GM19025 (cell line): ENCODE results near the gene ROPN1.
"Not testable (repeated sequence)": the region's sequence is repeated elsewhere in the genome, so short reads cannot be mapped to it uniquely, and the experiment has no call there.

ENCODE experiments used
- ATAC-seq: cut with Tn5 transposase; IDR thresholded peaks from one replicate; pipeline ENCODE4 v1.9.1; 2021; ENCODE audit warnings: mild to moderate bottlenecking, low read depth, moderate library complexity; ENCODE audit not compliant: unreplicated experiment

ROPN1 gene

DNA sequence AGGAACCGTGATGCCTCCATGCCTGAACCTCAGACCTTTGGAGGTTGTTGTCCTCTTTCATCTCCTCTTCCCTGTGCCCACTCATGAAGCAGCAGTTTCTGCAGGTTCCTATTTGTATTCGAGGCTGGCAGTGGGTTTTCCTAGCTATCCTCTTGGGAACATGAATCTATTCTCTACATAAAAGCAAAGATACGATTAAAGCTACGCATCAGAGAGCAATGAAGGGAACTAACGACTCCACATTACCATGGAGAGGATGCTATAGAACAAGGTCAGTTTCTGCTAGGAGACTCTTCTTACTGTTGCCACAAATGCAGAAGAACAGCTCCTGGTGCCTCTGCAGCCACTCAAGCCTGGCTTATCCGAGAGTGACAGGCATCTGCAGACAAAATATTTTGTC is 9.4 kb upstream of the ROPN1 start:
- ATAC-seq, result not testable (repeated sequence)

GRCh38 chr3:123997543-123997942 is 5.6 kb upstream of the ROPN1 start:
- ATAC-seq, result no peak

DNA sequence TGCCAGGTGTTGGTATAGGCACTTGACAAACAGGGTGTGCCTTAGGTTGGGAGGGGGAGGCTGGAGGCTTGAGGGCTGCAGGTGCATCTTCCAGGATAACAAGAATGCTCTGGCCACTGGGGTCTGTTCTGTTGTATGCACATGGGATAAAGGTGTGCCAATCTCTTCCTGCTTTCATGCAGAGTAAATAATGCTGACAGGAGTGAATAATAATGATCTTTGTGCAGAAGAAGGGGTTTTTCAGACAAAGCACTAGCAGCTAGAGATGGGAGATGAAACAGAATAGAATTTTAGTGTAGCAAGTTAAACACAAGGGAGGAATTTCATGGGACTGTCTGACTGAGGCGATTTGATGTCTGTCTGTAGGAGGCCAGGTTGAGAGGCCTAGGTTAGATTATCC is 1.9 kb upstream of the ROPN1 start:
- no peak for ATAC-seq

- no peak for ATAC-seq
These were observed 5.5 kb downstream of the ROPN1 start for GRCh38 chr3:123986427-123986826.

- no peak for ATAC-seq
These were observed 7.0 kb downstream of the ROPN1 start for GRCh38 chr3:123984957-123985356.

GRCh38 chr3:123984350-123984749 is 7.6 kb downstream of the ROPN1 start:
- no peak for ATAC-seq

- not testable (repeated sequence) for ATAC-seq
These were observed 10.6 kb downstream of the ROPN1 start for GRCh38 chr3:123981317-123981716.

DNA sequence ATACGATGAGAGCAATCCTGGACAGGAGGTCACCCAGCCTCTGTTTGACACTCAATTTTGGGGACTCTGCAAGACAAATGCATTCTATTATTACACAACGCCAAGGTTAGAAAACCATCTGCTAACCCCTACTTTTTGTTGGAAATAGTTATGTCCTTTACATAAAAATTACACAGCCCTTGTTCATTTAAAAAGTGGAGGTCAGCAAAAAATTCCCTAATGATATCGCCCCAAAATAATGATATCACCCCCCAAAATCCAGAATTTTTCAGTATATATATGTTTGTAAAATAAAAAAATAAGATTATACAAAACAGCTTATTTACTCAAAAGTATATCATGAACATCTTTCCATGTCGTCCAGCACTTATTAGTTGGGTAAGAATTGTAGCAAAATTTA is 11.4 kb downstream of the ROPN1 start:
- ATAC-seq, result no peak

DNA sequence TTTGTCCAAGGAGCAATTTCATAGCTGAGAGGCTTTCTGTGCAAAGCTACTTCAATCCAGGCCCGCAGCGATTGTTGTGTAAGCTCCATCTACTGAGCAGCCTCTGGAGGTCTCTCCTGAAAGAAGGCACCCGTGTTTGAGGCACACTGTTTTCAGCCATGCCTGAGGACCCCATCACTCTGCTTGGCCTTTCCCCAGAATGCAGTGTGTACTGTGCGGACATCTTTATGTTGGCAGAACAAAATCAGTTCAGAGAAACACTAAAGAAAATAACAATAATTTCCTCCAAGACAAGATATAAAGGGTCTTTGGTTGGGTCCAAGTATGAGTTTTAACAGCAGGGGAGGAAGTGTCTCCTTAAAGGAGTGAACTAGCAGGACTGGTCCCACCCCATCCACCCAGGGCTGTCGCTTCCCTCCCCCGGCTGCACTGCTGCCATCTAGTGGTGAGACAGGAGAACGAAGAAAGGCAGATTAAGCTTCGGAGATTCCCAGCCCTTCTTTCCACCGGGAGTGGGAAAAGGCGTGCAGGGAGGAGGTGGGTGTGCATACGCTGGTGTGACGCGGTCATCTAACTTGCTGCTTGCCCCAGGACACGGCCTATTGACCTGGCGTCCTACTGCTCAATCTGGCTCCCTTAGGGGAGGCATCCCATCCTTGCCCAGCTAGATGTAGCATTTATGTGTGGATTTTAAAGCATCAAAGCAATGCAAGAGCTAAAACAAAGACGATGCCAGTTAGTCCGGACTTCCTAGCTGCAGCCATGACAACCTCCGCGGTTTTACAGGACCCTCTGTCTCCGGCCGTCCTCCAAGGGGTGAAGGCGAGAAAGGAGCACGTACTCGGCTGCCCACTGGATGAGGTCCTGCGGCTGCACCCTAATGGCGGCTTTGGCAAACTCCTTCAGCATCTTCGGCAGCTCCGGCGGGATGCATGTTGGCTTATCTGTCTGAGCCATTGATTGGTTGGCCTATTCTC is 12.1 kb downstream of the ROPN1 start:
- not testable (repeated sequence) for ATAC-seq

DNA sequence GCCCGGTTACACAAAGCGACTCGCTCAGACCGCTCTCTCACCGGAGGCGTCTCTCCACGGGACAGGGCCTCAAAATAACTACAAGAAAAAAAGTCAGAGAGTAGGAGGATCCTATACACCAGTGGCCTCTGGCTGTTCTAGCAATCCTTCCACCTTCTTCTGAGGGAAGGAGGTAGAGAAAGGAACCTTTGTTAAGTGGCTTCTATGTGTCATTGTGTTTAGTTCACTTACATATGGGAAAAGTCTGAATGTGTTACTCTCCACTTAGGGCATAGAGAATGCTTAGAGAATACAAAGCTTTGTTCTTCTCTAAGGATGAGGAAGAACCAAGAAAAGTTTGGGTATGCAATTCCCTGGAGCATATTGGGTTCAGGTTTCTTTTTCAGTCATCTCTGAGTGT is 15.0 kb downstream of the ROPN1 start:
- not testable (repeated sequence) for ATAC-seq

DNA sequence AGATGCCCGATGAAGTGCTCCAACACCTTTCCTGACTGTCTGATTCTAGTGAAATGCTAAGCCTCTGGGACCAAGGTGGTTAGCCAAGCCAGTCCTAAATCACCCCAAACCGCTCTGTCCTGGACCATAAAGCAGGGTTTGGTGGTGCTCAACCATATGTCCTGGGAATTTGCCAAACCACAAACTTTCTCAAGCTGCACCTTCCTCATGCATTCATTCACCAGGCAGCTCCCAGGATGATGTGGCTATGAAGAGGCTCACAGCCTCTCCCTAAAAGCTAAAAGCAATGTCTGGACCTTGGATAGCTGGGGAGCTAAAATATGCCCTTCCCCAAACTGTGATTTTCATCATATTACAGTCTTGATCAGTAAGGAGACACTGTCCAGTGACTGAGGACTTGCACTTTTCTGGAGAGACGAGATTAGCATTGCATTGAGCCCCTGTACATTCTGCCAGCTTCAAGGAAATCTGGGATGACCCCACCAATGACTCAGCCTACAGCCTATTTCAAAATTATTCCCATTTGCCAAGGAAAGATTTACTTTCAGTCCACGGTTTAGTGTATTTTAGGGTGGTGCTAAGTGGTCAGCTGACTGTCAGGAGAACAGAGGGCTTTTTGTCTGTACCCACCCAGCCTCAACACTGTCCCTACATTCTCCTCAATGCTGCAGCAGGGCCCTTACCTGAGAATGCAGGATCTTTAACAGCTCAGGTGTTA is 15.6 kb downstream of the ROPN1 start:
- not testable (repeated sequence) for ATAC-seq

DNA sequence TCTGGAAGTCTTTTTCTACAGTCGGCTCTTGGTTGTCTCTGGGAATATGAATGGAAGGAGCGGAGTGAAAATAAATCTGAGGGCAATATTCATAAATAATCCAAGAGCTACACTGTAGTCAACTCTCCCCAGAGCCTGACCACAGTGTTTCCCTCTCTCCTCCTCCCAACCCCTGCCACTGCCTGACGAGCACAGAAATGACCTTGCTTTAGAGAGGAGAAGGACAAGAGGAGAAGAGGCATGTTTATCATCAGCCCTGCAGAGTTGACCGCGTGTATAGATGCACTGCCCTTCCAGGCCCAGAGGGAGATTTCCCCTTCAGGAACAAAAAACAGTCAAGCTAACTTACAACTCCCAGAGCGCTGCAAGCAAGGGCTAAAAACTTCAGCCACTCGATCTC is 16.9 kb downstream of the ROPN1 start:
- not testable (repeated sequence) for ATAC-seq

- ATAC-seq, result no peak
These were observed 20.5 kb downstream of the ROPN1 start for GRCh38 chr3:123971406-123971805.

DNA sequence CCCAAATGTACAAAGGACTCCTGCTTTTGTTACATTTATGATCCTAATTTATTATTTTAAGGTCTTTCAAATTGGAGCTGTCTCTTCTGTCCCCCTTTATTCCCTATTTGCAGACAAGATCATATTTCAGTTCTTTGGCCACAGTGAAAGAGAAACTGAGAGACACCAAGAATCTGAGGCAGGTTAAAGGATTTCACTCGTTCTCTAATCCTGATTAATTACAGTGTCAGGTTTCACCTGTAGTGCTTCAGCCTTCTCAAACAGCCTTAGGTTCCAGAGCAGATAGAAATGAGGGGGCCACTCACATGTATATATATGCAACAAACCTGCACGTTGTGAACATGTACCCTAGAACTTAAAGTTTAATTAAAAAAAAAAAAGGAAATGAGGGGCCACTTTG is 24.7 kb downstream of the ROPN1 start:
- not testable (repeated sequence) for ATAC-seq

DNA sequence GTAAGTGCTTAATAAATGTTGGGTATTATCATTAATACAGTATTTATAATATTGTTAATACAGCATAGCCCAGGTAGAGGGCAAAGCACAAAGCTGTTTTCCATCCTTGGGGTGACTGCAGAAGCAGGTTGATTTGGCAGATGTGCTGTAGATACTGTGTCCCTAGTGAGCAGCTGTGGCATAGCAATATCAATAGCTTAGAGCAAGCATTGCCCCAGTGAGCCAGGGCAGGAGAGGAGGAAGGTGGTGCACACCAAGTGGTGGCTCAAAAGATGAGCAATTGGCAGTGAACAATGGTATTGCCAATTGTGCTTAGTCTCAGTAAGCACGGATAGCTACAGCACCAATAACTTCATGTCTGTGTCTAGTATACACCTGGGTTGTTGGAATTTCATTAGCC is 25.1 kb downstream of the ROPN1 start:
- ATAC-seq, result not testable (repeated sequence)

DNA sequence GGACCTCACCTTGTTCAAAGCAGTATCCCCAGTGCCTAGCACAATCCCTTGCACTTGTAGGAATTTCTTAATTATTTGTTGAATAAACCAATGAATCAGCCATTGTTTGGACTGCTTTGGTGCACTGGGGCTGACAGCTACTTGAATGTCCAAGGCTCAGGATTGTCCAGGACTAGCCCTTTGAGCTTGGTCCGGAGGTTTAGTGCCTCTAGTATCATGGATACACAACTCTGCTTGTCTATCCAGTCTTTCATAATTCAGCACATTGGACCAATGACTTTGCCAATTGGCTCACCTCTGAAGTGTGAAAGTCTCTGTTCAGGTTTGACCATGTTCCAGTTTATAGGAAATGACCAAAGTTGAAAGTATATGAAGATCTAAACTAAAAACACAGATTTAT is 27.1 kb downstream of the ROPN1 start:
- ATAC-seq, result not testable (repeated sequence)

GRCh38 chr3:123961508-123961856 is 30.4 kb downstream of the ROPN1 start:
- no peak for ATAC-seq

DNA sequence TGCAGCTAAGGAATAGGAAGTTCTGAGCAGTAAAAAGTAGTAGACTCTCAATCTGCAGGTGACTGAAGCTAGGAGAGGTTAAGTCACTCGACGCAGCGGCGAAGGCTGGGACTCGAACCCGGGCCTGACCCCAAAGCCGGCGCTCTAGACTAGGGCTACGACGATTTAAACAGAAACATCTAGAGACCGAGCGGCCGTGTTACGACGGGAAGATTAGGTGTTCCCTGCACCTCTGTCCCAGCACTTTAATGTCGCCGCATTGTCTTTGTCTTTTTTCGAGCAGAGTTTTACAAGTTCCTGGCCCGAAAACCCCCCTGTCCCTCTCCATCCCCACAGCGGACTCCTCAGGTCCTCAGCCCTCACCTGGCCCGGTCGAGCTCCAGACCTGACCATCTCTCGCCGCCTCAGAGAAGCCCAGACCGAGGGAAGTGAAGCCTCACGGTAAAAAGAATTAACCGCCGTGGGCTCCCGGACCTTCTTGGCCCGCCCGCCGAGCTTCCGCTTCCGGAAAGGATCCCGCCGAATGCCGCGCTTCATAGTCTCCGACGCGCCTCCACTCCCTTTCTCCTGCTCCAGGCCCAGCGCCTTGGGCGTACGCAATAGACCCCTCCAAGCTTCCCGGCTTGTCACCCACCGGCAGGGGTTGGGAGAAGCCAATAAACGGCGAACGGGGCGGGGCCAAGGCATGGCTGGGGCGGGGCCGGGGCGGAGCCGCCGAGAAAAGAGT is 31.0 kb downstream of the ROPN1 start, which contains the start of gene CCDC14:
Gene CCDC14, minus strand, starts transcription at position 449 of the 727 bp plus-strand sequence. Its CDS starts 56 bp downstream, at position 393.
- peak; percentile 83 for ATAC-seq

DNA sequence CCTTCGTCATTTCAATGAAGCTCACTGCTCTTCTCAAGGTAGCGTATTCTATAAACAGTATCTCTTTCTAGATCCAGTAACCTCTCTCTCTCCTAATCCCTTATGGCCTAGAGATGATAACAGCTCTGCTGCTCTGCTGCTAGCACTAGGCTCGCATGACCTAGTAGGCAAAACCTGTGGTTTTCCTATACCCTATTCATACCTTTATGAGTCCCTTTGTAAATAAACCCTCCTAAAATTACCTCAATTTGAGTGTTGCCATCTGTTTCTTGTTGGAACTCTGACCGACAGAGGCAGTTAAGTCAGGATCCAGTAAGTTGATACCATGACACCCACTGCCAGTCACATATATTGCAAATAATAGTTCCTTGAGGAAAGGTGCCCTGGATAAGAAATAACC is 38.2 kb downstream of the ROPN1 start:
- no peak for ATAC-seq

DNA sequence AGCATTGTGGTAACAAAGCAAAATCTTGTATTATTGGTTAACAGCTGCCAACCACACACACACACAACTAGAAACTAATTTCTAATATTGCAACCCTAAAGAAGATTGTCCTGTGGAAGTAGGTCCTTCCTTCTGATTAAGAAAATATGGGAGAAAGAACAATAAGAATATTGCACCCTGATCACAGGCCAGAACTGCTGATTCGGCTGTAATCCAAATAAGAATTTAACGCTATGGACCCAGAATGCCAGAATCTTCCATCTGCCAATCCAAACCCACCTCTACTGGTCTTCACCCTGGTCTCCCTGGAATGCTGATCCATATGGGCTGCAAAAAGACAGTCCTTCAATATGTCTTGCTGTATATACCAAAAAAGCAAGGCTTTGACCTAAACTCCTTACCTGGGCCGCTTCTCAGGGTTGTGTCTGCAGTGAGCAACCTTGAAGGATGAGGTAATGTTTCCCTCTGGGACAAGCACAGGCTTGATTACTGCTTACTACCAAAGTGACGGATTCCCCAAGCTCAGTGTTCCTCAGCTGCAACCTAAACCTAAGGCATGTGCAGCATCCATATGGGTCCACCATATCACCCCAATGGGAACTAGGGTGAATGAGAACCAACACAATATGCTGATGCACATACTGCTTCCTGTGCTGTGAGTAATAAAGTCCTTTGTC is 38.9 kb downstream of the ROPN1 start:
- ATAC-seq, result no peak
